GM12878 (cell line): ENCODE data around the gene ZNF501. TPM values are rescaled to one million over a fixed set of nuclear protein-coding genes. Genes with fewer than 3 reads are reported as not detected.

Experiments
- CREM ChIP-seq: IDR thresholded peaks from 2 replicates; pipeline ENCODE4 v1.6.1; 2014; ENCODE audit warnings: antibody characterized with exemption, low read depth
- GABPA ChIP-seq: IDR thresholded peaks from 2 replicates; pipeline ENCODE4 v1.6.1; 2014; ENCODE audit warnings: antibody characterized with exemption, low read depth, mild to moderate bottlenecking, inconsistent platforms
- GATAD2B ChIP-seq: fragments of 450-650 bp; conservative IDR thresholded peaks from 2 replicates; pipeline ENCODE4 v1.6.1; 2017; ENCODE audit warnings: low read depth, mild to moderate bottlenecking, moderate library complexity
- IKZF1 ChIP-seq: fragments of 450-650 bp; conservative IDR thresholded peaks from 2 replicates; pipeline ENCODE4 v1.6.1; 2017; ENCODE audit warnings: antibody characterized with exemption, mild to moderate bottlenecking
- RUNX3 ChIP-seq: IDR thresholded peaks from 2 replicates; pipeline ENCODE4 v1.6.1; 2012; ENCODE audit warnings: low read length, inconsistent platforms
- SIX5 ChIP-seq: IDR thresholded peaks from 2 replicates; pipeline ENCODE4 v1.6.1; 2011; ENCODE audit warnings: mild to moderate bottlenecking, low read depth, low read length, moderate library complexity; ENCODE audit not compliant: severe bottlenecking
- polyA plus RNA-seq, 11 experiments: library from polyadenylated mRNA; depleted of rRNA in 4 of 11; unstranded in 6 of 11; stranded (reverse) in 5 of 11; fragments of >200 nt; fragmentation: Nextera tagmentation in 4 of 11; fragmentation: Illumina TruSeq in 1 of 11; extraction: Ambion mirVana in 4 of 11; extraction: Trizol in 1 of 11; gene quantifications; 1 replicate in 1 of 11; 2 replicates in 10 of 11; pipeline versions ENCODE4 v1.2.1 to v1.2.3, GENCODE V29; 2011 to 2016; ENCODE audit warnings: inconsistent platforms in 2 of 11, missing spikeins in 2 of 11, low read depth in 1 of 11
- total RNA-seq, 4 experiments: library from RNA; depleted of rRNA in 3 of 4; stranded (reverse); fragments of >200 nt in 3 of 4; fragmentation: Illumina TruSeq in 1 of 4; extraction: Trizol in 1 of 4; gene quantifications; 2 replicates each; pipeline versions ENCODE4 v1.2.1 to v1.2.3, GENCODE V29; 2013 to 2021
- TF ChIP-seq, protein P1 (sequence below): fragments of 450-650 bp; IDR thresholded peaks from 2 replicates; pipeline ENCODE4 v1.6.1; 2017; ENCODE audit warnings: mild to moderate bottlenecking
- TF ChIP-seq, protein P2 (sequence below): fragments of 450-650 bp; IDR thresholded peaks from 2 replicates; pipeline ENCODE4 v1.6.1; 2016; ENCODE audit warnings: mild to moderate bottlenecking, moderate library complexity, borderline replicate concordance

The ZNF501 gene
- total and polyA plus RNA-seq, 10 of the 15 experiments (the other 5 are each of a cell fraction or from before 2014, with no cell fraction given) = 0.35 to 3.8 (median 1.7) TPM

DNA sequence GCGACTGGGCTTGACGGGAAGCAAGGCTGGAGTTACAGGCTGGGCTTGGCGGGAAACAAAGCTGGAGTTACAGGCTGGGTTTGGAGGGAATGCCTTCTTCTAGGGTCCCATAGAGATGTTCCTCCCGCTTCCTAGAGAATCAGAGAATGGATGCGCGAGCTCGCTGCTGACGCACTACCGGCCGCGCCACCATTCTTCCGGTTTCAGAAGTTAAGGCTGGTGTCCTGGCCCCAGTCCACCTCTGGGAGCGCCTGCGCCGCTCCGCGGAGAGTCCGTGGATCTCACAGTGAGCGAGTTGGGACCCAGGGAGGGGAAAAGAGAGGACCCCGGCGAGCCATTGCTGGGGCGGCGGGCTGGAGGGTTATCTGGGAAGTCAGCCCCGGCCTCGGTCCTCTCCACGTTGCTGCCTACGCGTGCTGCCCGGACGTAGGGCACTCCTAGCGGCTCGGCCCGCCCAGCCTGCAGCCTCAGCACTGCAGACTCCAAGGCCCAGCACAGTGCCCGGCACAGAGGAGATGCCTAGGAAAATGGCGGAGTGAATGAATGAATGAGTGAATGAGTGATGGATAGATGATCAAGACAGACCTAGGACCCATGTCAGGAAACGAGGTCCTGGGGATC lies 16.9 kb upstream of the ZNF501 start, which contains the start of gene ZNF502 (continued):
- TF ChIP-seq SIX5 (peak; percentile 30), GABPA (peak; percentile 93), CREM (peak; percentile 97), IKZF1 (0 out of 2 replicates have a peak, but pooled peaks have one; percentile 24), GATAD2B (no peak), RUNX3 (peak; percentile 26; the same call in 1 of the 2 replicates)
- TF ChIP-seq, protein P1, sequence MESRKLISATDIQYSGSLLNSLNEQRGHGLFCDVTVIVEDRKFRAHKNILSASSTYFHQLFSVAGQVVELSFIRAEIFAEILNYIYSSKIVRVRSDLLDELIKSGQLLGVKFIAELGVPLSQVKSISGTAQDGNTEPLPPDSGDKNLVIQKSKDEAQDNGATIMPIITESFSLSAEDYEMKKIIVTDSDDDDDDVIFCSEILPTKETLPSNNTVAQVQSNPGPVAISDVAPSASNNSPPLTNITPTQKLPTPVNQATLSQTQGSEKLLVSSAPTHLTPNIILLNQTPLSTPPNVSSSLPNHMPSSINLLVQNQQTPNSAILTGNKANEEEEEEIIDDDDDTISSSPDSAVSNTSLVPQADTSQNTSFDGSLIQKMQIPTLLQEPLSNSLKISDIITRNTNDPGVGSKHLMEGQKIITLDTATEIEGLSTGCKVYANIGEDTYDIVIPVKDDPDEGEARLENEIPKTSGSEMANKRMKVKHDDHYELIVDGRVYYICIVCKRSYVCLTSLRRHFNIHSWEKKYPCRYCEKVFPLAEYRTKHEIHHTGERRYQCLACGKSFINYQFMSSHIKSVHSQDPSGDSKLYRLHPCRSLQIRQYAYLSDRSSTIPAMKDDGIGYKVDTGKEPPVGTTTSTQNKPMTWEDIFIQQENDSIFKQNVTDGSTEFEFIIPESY = no peak
- TF ChIP-seq, protein P2, sequence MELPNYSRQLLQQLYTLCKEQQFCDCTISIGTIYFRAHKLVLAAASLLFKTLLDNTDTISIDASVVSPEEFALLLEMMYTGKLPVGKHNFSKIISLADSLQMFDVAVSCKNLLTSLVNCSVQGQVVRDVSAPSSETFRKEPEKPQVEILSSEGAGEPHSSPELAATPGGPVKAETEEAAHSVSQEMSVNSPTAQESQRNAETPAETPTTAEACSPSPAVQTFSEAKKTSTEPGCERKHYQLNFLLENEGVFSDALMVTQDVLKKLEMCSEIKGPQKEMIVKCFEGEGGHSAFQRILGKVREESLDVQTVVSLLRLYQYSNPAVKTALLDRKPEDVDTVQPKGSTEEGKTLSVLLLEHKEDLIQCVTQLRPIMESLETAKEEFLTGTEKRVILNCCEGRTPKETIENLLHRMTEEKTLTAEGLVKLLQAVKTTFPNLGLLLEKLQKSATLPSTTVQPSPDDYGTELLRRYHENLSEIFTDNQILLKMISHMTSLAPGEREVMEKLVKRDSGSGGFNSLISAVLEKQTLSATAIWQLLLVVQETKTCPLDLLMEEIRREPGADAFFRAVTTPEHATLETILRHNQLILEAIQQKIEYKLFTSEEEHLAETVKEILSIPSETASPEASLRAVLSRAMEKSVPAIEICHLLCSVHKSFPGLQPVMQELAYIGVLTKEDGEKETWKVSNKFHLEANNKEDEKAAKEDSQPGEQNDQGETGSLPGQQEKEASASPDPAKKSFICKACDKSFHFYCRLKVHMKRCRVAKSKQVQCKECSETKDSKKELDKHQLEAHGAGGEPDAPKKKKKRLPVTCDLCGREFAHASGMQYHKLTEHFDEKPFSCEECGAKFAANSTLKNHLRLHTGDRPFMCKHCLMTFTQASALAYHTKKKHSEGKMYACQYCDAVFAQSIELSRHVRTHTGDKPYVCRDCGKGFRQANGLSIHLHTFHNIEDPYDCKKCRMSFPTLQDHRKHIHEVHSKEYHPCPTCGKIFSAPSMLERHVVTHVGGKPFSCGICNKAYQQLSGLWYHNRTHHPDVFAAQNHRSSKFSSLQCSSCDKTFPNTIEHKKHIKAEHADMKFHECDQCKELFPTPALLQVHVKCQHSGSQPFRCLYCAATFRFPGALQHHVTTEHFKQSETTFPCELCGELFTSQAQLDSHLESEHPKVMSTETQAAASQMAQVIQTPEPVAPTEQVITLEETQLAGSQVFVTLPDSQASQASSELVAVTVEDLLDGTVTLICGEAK = peak; percentile 80
